Keratinocyte (primary cell): ENCODE measurements around the gene SPAST. TPM values are rescaled to one million over a fixed set of nuclear protein-coding genes. Genes with fewer than 3 reads are reported as not detected.
"Not testable (repeated sequence)": the region's sequence is repeated elsewhere in the genome, so short reads cannot be mapped to it uniquely, and the experiment has no call there.

Experiments
- DNase-seq: peaks from one replicate; pipeline ENCODE4 v3.0.0-alpha.2; 2011; ENCODE audit warnings: low read depth, missing footprints, low spot score
- FAIRE-seq: peaks from 2 replicates; lab custom pipeline; 2011; peaks lifted over from hg19 to GRCh38; lab: Jason Lieb, UNC
- H2AFZ ChIP-seq: 2 replicates; pipeline ENCODE4 v1.6.0; 2012; ENCODE audit warnings: low read length, control low read depth, inconsistent platforms; ENCODE audit not compliant: control insufficient read depth
- H3K27ac ChIP-seq: 2 replicates; pipeline ENCODE4 v1.5.1; 2011; ENCODE audit warnings: low read length; ENCODE audit not compliant: control insufficient read depth, insufficient read depth
- H3K27me3 ChIP-seq: 3 replicates; pipeline ENCODE4 v1.6.0; 2011; ENCODE audit warnings: low read length; ENCODE audit not compliant: control insufficient read depth, insufficient read depth; ENCODE audit errors: extremely low read depth
- H3K36me3 ChIP-seq, 2 experiments: 2 replicates in 1 of 2; 3 replicates in 1 of 2; pipeline ENCODE4 v1.5.1; 2011; ENCODE audit warnings: low read length in 2 of 2, mild to moderate bottlenecking in 1 of 2; ENCODE audit not compliant: control insufficient read depth in 2 of 2, insufficient read depth in 2 of 2; ENCODE audit errors: extremely low read depth in 1 of 2
- H3K4me1 ChIP-seq: 3 replicates; pipeline ENCODE4 v1.5.1; 2011; ENCODE audit warnings: low read length; ENCODE audit not compliant: control insufficient read depth, insufficient read depth; ENCODE audit errors: extremely low read depth
- H3K4me2 ChIP-seq: 3 replicates; pipeline ENCODE4 v1.6.0; 2011; ENCODE audit warnings: low read depth, low read length; ENCODE audit not compliant: control insufficient read depth, insufficient read depth; ENCODE audit errors: extremely low read depth
- H3K4me3 ChIP-seq, 3 experiments: fragments of 200-600 bp in 1 of 3; sonication (generic) in 1 of 3; 2 replicates in 2 of 3; 3 replicates in 1 of 3; pipeline ENCODE4 v1.5.1; 2011 to 2016; ENCODE audit warnings: low read length in 3 of 3, mild to moderate bottlenecking in 3 of 3, control low read depth in 2 of 3, inconsistent platforms in 1 of 3, low read depth in 1 of 3, mixed read lengths in 1 of 3, mixed run types in 1 of 3, moderate library complexity in 1 of 3; ENCODE audit not compliant: control insufficient read depth in 2 of 3, insufficient read depth in 2 of 3; ENCODE audit errors: extremely low read depth in 1 of 3
- H3K79me2 ChIP-seq: 2 replicates; pipeline ENCODE4 v1.6.0; 2012; ENCODE audit warnings: low read length; ENCODE audit not compliant: control insufficient read depth, insufficient read depth
- H3K9ac ChIP-seq: 3 replicates; pipeline ENCODE4 v1.6.0; 2011; ENCODE audit warnings: low read length; ENCODE audit not compliant: control insufficient read depth, insufficient read depth; ENCODE audit errors: extremely low read depth
- H3K9me1 ChIP-seq: 3 replicates; pipeline ENCODE4 v1.6.0; 2011; ENCODE audit warnings: low read length; ENCODE audit not compliant: control insufficient read depth, insufficient read depth; ENCODE audit errors: extremely low read depth
- H3K9me3 ChIP-seq: 2 replicates; pipeline ENCODE4 v1.5.1; 2012; ENCODE audit warnings: low read depth, low read length; ENCODE audit not compliant: control insufficient read depth
- H4K20me1 ChIP-seq: 3 replicates; pipeline ENCODE4 v1.6.0; 2011; ENCODE audit warnings: low read length; ENCODE audit not compliant: control insufficient read depth, insufficient read depth; ENCODE audit errors: extremely low read depth
- EZH2 ChIP-seq: IDR thresholded peaks from one replicate; pipeline ENCODE4 v1.6.1; 2012; ENCODE audit warnings: inconsistent platforms, mild to moderate bottlenecking, low read length, moderate library complexity
- dilution Hi-C: fragments of 300-500 bp; cut with MboI; formaldehyde crosslinking; loops from one replicate; pipeline ENCODE4 v1.7.0; 2020; ENCODE audit warnings: low sequenced_read_pairs; ENCODE audit not compliant: extremely low pct_ligation_motif_present
- polyA minus RNA-seq, 3 experiments: library from RNA; depleted of rRNA, polyadenylated mRNA; stranded (reverse); fragments of >200 nt; gene quantifications; 1 replicate in 1 of 3; 2 replicates in 1 of 3; 3 replicates in 1 of 3; pipeline ENCODE4 v1.2.3, GENCODE V29; 2011
- polyA plus RNA-seq, 5 experiments: library from polyadenylated mRNA; depleted of rRNA in 3 of 5; stranded (reverse) in 3 of 5; stranded (forward) in 1 of 5; unstranded in 1 of 5; fragments of >200 nt; gene quantifications; 1 replicate in 1 of 5; 2 replicates in 3 of 5; 3 replicates in 1 of 5; pipeline versions ENCODE4 v1.2.1 to v1.2.3, GENCODE V29; 2011 to 2012; ENCODE audit warnings: missing spikeins in 2 of 5, low read depth in 1 of 5, low replicate concordance in 1 of 5
- TF ChIP-seq, protein P1 (sequence below), 3 experiments: IDR thresholded peaks in 1 of 3; conservative IDR thresholded peaks in 1 of 3; optimal IDR thresholded peaks in 1 of 3; 2 replicates in 2 of 3; 3 replicates in 1 of 3; pipeline versions ENCODE3 to v1.5.1; 2011; ENCODE audit warnings: low read length in 3 of 3, mild to moderate bottlenecking in 3 of 3, moderate library complexity in 2 of 3, control low read depth in 1 of 3, inconsistent platforms in 1 of 3; ENCODE audit not compliant: insufficient read depth in 2 of 3; ENCODE audit errors: extremely low read depth in 1 of 3

Gene SPAST
- polyA plus RNA-seq (5.8 to 9.5 TPM (median 7.3 TPM) in 3 replicates), polyA minus RNA-seq (1.3 to 16.4 TPM (median 5.9 TPM) in 3 replicates)
- polyA plus RNA-seq (2011; ENCODE audit: low read depth), result 9.8 TPM
- polyA plus RNA-seq (2011; cell fraction: cytosol; rRNA removed), result 4.6 and 8.5 TPM in 2 replicates
- polyA plus RNA-seq (2011; cell fraction: nucleus; rRNA removed), result 7.3 and 9.3 TPM in 2 replicates
- 6.7 and 6.8 TPM in 2 replicates for polyA plus RNA-seq (2012; ENCODE audit: low replicate concordance)
- 10.9 TPM for polyA minus RNA-seq (2011; cell fraction: cytosol; rRNA and poly(A)+ RNA removed)
- 10.6 and 18.8 TPM in 2 replicates for polyA minus RNA-seq (2011; cell fraction: nucleus; rRNA and poly(A)+ RNA removed)

- peaks cover 14% of the 10 kb centered on the region for H3K4me1 ChIP-seq
- DNase-seq (peak; percentile 58), FAIRE-seq (no peak)
- dilution Hi-C loops, result no loop called here
- H3K27ac ChIP-seq, result peak within 1 kb of the TSS; percentile 84
- peak within 1 kb of the TSS; percentile 82 for H3K9ac ChIP-seq
- H4K20me1 ChIP-seq, result no peaks in the 10 kb centered on the region
- H3K4me2 ChIP-seq, result peak within 1 kb of the TSS; percentile 93
- H3K79me2 ChIP-seq, result peaks cover 4% of the 10 kb centered on the region
- no peaks in the 10 kb centered on the region for H3K9me3 ChIP-seq
- no peaks in the 10 kb centered on the region for H3K9me1 ChIP-seq
- H3K4me3 ChIP-seq, result peak within 1 kb of the TSS; percentile 79 to 94 (median 93)
- TF ChIP-seq EZH2, result no peak
- TF ChIP-seq, protein P1, sequence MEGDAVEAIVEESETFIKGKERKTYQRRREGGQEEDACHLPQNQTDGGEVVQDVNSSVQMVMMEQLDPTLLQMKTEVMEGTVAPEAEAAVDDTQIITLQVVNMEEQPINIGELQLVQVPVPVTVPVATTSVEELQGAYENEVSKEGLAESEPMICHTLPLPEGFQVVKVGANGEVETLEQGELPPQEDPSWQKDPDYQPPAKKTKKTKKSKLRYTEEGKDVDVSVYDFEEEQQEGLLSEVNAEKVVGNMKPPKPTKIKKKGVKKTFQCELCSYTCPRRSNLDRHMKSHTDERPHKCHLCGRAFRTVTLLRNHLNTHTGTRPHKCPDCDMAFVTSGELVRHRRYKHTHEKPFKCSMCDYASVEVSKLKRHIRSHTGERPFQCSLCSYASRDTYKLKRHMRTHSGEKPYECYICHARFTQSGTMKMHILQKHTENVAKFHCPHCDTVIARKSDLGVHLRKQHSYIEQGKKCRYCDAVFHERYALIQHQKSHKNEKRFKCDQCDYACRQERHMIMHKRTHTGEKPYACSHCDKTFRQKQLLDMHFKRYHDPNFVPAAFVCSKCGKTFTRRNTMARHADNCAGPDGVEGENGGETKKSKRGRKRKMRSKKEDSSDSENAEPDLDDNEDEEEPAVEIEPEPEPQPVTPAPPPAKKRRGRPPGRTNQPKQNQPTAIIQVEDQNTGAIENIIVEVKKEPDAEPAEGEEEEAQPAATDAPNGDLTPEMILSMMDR (optimal IDR thresholded peaks at IDR 0.05 in 1 of 3, IDR thresholded peaks at IDR 0.05 in 1 of 3, conservative IDR thresholded peaks at IDR 0.05 in 1 of 3; ENCODE audit: extremely low read depth in 1 of 3, insufficient read depth in 2 of 3, low read length in 3 of 3), result peak; percentile 9 to 68 (median 24)
- peak within 1 kb of the TSS; percentile 99 for H2AFZ ChIP-seq
- no peaks in the 10 kb centered on the region for H3K36me3 ChIP-seq
- no peaks in the 10 kb centered on the region for H3K27me3 ChIP-seq
Observed at GRCh38 chr2:32063310-32064020, at the start of gene SPAST. TSS of gene SPAST (plus strand) at chr2:32063556. CDS start at chr2:32063832, 276 bp downstream.

DNA sequence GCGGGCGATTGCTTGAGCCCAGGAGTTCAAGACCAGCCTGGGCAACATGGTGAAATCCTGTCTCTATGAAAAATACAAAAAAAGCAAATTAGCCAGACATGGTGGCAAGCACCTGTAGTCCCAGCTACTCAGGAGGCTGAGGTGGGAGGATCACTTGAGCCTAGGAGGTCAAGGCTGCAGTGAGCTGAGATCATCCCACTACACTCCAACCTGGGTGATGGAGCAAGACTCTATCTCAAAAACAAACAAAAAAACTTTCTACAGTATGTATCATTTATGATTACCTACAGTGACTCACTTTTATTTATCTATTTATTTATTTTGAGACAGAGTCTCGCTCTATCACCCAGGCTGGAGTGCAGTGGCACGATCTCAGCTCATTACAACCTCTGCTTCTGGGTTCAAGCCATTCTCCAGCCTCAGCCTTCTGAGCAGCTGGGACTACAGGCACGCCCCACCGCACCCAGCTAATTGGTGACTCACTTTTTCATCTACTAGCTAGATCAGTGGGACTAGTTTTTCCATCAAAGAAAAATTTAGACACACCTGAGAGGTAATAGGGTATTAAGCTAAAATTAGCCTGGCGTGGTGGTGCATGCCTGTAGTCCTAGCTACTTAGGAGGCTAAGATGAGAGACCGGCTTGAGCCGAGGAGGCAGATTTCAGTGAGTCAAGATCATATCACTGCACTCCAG is 44.4 kb upstream of the SPAST start:
- H3K27ac ChIP-seq, H3K36me3 ChIP-seq, H3K4me1 ChIP-seq, DNase-seq, H2AFZ ChIP-seq, H3K9me3 ChIP-seq, H3K27me3 ChIP-seq, H3K4me3 ChIP-seq, H3K9ac ChIP-seq, H4K20me1 ChIP-seq, FAIRE-seq, H3K9me1 ChIP-seq, H3K79me2 ChIP-seq, H3K4me2 ChIP-seq, dilution Hi-C loops: not testable (repeated sequence)

DNA sequence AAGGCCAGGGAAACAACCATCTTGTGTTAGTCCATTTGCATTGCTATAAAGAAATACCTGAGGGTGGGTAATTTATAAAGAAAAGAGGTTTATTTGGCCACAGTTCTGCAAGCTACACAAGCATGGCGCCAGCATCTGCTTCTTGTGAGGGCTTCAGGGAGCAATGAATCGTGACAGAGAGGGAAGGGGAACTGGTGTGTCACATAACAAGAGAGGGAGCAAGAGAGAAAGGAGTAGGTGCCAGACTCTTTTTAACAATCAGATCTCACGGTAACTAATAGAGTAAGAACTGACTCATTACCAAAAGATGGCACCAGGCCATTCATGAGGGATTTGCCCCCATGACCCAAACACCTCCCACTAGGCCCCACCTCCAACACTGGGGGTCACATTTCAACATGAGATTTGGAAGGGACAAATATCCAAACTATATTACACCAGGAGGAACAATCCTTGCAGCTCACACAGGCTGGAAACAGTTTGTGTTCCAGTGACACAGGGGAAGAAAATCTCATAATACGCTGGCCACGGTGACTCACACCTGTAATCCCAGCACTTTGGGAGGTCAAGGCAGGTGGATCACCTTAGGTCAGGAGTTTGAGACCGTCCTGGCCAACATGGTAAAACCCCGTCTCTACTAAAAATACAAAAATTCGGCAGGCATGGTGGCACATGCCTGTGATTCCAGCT is 29.0 kb upstream of the SPAST start:
- H3K9me1 ChIP-seq, H3K9ac ChIP-seq, FAIRE-seq, DNase-seq, H3K9me3 ChIP-seq, H2AFZ ChIP-seq, dilution Hi-C loops, H3K4me2 ChIP-seq, H4K20me1 ChIP-seq, H3K4me3 ChIP-seq, H3K27me3 ChIP-seq, H3K36me3 ChIP-seq: not testable (repeated sequence)
- H3K27ac ChIP-seq, result peak overlapping the region; percentile 24
- H3K79me2 ChIP-seq, result peaks cover 19% of the 10 kb centered on the region
- H3K4me1 ChIP-seq, result peaks cover 12% of the 10 kb centered on the region
